HG02870 (cell line): Measurements from ENCODE around the gene TMBIM4.
"Not testable (repeated sequence)": the region's sequence is repeated elsewhere in the genome, so short reads cannot be mapped to it uniquely, and the experiment has no call there.

Experiments used
- ATAC-seq: cut with Tn5 transposase; IDR thresholded peaks from one replicate; pipeline ENCODE4 v1.9.1; 2021; ENCODE audit warnings: mild to moderate bottlenecking, moderate library complexity; ENCODE audit not compliant: unreplicated experiment

TMBIM4 gene, protein sequence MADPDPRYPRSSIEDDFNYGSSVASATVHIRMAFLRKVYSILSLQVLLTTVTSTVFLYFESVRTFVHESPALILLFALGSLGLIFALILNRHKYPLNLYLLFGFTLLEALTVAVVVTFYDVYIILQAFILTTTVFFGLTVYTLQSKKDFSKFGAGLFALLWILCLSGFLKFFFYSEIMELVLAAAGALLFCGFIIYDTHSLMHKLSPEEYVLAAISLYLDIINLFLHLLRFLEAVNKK

DNA sequence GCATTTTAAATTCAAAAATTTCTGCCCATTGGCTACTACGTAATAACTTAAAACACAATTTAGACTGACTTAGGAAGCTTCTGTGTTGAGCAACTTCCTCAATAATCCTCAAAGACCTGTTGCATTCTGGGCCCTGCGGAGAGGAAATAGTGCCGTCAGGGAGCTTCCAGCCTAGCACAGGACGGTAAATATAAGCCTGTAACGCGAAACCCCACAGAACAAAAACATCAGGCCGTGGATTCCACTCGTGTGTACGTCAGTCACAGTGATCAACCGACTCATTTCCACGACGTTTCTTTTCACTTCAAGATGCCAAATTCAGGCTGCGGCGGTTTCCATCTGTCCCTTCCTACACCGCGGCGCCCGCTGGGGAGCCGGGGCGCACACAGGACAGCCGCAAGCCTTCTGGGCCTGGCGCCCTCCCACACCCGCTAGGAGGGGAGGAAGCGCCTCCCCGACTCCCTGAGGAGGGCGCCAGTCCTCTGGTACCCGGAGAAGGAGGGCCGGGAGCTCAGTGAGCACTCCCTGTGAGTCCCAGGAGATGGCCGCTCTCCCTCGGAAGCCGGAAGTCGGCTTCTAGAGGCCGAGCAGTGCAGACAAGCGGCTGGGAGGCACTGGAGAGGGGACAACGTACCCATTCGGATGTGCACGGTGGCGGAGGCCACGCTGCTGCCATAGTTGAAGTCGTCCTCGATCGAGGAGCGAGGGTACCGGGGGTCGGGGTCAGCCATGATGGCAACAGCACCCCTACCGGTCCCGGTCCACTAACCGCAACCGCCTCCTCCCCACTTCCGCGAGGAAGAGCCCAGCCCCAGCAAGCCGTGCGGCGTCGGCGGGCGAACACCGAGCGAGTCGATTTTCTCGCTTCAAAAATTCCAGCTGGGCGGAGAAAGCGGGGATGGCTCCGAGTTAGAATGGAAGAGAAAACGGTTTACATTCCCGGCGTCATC, at the start of gene TMBIM4:
Gene TMBIM4 (minus strand): TSS at position 776 of the 950 bp plus-strand sequence. CDS start 45 bp downstream, at position 731.
- ATAC-seq: peak; percentile 81

DNA sequence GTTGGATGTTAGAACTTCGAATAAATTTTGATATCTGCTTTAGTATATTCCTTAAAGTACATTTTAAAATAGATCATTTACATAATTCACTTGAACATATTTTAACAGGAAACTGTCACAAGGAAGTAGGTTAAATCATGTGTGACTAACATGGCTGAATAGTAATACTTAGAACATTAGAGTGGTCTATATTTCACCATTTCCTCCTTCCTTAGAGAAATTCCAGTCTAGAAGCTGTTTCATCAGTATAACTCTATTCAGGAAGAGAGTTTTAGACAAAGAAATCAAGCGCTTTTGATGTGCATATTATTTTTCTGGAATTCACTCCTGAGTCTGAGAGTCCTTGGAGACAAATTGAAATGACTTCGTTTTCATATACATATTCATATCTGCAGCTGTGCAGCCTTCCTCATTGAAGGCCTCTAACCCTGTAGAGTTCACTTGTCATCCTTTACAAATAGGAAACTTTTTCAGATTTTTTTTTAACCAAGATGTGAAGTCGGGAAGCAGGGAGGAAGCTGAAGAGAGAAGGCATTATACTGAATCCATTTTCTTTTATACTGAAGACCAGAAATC, 47.6 kb upstream of the TMBIM4 start:
- no peak for ATAC-seq

DNA sequence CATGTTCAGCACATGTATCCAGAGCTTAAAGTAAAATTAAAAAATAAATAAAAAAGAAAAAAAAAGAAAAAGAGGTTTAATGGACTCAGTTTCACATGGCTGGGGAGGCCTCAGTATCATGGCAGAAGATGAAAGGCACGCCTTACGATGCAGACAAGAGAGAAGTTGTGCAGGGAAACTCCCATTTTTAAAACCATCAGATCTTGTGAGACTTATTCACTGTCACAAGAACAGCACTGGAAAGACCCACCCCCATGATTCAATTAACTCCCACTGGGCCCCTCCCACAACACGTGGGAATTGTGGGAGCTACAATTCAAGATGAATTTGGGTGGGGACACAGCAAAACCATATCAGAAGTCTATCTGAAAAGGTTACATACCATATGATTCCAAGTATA, 43.2 kb upstream of the TMBIM4 start:
- not testable (repeated sequence) for ATAC-seq

DNA sequence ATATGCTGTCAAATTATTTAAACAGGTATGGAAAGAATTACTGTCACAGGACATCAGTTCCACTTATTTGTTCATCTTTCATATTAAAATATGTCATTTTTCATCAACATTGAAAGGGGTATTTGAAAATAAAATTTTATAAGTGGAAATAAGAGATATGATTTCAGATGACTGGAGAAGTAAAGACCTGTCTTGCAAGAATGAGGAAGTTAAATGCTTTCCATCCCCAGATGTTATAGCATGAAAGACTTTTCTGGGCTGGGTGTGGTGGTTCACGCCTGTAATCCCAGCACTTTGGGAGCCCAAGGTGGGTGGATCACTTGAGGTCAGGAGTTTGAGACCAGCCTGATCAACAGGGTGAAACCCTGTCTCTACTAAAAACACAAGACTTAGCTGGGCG, 41.8 kb upstream of the TMBIM4 start:
- ATAC-seq: not testable (repeated sequence)

DNA sequence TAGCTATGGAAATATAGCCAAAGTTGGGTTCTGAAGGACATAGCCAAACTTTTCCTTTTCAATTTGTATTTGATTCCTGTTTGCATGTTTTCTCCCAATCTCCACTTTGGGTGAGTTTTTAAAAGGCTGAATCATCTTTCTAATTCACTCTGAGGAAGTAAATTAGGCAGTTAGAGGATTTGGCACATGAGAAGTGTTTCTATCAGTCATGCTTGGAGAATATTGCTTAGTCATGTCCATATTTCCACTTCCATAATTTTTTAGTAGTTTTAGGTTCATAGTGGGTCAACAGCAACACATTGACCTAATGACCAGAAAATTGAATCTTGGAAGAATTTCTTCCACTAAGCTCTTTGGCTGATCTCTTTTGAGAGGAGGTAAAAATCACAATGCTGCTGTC, 41.0 kb upstream of the TMBIM4 start:
- ATAC-seq: no peak

DNA sequence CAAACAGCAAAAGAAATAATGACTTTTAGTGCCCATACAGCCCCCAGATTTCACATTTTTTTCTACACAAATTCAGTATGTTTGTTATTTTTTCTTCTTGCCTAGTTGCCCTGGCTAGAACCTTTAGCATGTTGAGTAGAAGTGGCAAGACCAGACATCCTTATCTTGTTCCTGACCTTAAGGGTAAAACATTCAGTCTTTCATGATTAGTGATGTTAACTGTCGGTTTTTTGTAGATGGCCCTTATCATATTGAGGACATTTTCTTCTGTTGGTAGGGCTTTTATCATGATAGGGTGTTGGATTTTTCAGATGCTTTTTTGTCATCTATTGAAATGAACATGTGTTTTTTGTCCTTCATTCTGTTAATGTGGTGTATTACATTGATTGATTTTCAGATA, 36.3 kb upstream of the TMBIM4 start:
- ATAC-seq: no peak

DNA sequence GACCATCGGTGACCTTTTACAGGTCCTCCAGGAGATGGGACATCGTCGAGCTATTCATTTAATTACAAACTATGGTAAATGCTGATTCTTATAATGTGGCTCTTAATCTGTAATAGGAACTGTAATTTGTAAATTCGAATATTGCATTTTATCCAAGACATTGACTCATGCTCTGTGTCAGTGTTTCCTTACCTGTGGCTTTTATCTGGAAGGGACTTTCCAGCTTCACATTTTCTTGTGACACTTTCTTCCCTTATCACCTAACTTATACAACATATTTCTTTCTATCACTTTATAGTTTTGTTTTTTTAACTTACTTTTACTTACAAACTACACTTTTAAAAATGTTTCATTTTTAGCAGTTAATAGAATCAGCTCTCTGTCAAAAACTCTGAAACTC, 34.0 kb upstream of the TMBIM4 start:
- ATAC-seq: no peak

DNA sequence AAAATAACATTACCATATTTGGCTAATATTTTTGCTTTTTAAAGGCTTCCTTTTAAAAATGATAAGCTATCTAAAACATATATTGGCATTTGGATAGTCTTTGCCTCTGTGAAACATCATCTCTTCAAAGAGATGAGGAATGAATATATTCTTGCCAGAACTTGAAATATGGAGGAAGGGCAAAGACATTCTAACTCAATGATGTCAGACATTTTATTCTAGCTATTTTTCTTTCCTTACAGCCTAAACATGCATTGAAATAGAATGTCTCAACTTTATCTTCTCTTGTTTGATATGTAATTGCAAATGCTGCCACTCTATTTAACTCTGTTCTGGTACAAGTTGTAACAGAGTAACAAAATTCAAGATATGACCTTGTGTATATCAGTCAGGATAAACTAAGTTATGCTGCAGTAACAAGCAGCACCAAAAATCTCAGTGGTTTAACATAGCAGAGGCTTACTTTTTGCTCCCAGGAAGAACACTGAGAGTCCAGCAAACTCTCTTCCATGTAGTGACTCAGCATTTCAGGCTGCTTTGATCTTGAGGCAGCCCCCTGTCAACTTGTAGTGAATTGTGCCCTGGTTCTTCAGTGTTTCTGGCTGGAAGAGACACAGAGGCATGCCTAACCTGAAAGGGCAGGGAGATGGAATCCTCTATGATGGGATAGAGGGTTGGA, 30.2 kb upstream of the TMBIM4 start:
- ATAC-seq: no peak

DNA sequence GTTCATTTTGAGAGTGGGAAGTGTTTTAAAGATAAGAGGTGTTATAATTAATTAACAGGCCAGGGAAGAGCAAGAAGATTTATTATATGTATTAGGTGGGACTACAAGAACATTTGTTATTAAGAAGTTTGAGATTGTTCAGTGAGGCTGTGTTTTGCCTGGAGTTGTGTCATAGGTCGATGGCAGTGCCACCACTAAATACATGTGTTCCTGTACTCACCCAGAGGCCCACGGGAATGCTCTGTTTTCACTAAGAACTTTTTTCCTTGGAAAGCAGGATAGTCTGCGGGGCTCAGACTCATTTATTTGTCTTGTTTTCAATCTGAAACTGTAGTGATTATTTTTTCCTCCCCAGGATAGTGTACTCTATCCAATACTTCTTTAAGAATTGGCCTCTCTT, 29.3 kb upstream of the TMBIM4 start:
- ATAC-seq: no peak

DNA sequence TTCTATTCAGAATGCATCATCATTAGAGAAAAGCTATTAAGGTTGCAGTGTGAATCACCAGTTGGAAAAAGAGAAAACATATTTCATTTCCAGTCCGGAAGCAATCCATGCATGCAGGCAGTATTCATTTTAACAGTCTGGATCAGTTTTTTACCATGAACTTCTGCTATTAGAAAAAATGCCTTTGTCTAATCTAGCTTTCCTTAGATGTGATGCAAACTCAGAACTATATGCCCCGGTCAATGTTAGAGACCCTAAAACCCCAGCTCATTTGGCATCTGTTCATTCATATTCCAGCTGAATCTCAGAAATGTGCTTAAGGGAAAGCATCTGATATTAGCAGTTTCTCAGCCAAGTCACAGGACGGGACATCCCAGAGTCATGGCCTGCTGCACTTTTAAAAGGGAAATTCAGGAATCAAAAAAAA, 27.7 kb upstream of the TMBIM4 start:
- no peak for ATAC-seq

DNA sequence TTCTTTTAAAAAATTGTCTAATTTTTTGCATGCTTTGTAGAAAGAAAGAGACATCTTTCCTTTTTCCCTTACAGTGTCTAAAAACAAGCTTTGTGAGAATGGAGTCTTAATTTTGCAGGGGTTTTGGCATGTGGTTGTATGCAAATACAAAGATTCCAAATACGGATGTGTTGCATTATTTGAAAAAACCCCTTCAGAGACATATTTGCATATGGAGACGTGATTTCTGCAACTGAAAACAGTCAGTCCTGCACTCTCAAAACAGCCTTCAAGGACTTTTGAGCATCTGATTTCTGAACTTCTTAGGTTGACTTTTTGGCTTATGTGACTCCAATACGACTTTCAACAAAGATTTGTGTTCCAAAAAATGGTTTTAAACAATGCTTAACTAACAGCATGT, 27.0 kb upstream of the TMBIM4 start:
- peak; percentile 90 for ATAC-seq

DNA sequence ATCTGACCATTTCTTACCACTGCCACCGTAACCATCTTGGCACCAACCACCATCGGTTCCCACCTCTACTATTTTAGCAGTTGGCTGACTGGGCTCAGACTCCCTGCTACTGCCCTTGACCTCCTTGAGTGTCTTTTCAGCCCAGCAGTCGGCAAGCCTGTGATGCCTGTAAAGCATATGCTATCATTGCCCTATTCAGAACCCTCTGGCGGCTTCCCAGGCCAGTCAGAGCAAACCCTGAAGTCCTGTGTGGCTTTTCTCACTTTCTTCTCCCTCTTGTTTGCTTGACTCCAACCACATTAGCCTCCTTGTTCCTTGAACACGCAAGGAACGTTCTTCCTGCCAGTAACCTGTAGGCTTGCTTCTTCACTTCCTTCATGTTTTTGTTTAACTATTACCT, 25.4 kb upstream of the TMBIM4 start:
- no peak for ATAC-seq

DNA sequence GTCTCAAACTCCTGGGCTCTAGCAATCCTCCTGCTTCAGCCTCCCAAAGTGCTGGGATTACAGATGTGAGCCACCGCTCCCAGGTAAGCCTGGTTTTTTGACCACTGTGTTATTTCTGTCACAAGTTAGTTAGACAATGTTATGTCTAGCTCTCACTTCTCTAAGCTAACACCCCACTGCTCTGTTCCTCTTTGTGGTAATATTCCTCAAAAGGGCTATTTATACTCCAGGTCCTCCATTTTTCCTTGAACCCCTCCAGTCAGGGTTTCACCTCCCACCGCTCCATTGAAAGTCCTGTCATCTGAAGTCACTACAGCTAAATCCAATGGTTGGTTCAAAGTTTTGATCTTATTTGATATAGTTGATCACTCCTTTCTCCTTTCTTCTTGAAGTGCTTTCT, 24.3 kb upstream of the TMBIM4 start:
- ATAC-seq: no peak

DNA sequence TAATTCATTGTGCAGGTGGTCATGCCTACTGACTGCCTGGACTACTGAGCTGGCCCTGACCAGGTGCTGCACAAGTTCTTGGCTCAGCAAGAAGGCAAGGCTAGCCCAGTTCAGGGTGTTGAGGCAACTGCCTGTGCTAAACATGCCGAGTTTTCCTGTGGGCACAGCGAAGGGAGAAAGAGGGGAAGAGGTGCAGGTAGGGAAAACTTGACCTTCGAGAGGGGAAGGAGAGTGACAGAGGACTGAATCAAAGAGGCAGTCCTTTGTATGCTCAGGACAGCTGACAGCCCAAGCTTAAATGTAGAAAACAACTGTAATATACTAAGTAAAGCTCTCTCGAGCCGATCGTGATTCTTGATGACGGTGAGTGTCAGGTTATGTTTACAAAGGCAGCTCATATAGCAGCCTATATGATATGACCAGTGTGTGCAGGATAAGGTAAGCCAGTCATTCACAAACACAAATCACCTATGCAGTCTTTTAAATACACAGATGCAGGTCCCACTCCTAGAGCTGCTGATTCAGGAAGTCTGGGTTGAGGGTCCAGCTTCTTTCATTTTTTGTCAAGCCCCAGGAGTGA, 21.8 kb upstream of the TMBIM4 start:
- ATAC-seq: no peak

DNA sequence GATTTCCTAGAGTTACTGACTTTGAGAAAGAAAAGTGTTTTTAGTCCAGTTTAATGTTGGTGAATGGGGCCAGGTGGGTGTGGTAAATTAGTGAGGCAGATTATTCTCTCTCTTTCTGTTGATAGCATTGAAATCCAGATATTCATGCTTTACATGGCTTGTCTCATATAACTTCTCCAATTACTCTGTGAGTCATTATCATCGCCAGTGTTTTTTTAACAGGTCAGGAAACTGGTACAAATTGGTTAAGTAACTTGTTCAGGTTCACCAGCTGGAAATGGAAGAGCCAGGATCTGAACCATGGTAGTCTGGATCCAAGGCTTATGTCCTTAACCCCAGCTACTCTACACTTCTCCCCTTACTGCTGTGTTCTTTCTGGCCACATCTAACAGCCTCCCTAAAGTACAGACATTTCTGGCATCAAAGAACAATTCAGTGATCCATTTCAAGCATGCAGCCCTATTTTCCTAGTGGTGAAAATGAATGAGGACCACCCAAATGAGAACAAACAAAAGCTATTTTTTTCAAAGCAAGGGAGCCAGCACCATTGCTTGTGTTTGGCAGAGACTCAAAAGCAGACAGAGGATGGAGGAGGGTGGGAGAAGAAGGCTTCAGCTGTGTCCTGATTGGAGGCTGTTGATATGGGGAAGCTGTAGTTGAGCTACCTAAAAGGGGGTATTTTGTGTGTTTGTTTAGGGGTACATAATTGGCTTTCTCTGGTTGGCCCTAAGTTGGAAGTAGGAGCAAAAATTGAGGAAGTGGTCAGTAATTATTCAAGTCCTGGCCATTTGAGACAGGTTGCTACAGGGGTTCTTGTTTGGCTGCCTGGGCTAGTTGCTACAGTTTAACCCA, 20.9 kb upstream of the TMBIM4 start:
- ATAC-seq: no peak

DNA sequence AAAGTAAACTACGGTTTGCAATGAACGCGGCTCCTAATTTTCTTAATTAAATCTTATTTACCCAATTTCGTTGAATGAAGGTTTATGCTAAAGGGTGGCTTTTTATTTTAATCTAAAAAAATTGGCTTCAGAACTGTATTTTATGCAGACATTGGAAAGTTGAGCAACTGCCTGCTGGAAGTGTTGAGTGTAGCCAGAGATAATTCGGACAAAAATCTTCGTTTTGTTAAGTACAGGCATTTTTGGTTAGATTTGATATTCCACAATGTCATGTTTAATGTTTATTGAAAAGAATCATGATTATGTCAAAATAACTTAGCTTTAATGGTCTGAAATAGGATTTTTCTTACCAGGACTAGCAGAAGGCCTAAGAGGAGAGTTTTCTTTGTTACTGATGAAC, 20.1 kb upstream of the TMBIM4 start:
- ATAC-seq: no peak

DNA sequence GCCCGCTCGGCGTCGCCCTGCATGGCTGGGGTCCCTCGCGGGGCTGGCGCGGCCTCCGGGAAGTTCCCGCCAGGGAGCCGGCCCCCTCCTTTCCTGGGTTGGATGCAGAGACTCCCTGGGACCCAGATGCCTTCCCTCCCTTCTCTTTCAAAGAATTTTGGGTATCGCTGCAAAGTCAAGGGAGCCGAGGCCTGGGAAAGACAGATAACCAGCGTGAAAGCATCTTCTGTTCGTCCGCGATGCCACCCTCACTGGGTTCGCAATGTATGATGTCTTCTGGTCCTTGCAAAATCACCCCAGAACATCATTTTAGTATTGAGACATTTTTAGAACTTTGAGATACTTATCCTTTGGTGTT, 19.7 kb upstream of the TMBIM4 start:
- peak; percentile 4 for ATAC-seq

DNA sequence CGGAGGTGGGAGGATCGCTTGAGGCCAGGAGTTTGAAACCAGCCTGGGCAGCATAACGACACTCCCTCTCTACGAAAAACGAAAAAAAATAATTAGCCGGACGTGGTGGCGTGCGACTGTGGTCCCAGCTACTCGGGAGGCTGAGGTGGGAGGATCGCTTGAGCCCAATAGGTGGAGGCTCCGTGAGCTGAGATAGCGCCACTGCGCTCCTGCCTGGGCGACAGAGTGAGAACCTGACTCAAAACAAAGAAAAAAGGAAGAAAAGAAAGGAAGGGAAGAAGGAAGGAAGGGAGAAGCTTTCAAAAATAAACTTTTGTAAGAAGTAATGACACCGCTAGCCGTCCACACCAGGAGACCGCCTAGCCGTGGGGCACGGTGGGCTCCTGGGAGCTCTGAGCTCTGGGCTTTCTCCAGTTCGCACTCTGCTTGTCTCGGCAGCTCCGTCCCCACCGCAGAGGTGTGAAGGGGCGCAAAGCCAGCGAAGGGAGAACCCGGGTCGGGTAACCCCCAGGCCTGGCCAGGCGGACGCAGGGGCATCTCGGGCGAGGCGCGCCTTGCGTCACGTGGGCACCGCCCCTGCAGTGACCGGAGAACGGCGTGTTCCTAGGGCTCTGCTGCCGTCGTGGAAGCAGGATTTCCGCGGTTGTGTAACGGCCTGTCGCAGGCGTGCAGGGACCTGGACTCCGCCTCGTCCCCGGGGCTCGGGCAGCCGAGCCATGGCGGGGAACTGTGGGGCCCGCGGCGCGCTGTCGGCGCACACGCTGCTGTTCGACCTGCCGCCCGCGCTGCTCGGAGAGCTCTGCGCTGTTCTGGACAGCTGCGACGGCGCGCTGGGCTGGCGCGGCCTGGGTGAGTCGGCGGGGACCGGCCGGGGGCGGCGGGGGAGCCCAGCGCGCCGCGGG, 19.0 kb upstream of the TMBIM4 start, which contains the start of gene IRAK3:
Gene IRAK3 (plus strand): TSS at position 631 of the 902 bp plus-strand sequence. CDS start 86 bp downstream, at position 717.
- ATAC-seq: peak; percentile 56

DNA sequence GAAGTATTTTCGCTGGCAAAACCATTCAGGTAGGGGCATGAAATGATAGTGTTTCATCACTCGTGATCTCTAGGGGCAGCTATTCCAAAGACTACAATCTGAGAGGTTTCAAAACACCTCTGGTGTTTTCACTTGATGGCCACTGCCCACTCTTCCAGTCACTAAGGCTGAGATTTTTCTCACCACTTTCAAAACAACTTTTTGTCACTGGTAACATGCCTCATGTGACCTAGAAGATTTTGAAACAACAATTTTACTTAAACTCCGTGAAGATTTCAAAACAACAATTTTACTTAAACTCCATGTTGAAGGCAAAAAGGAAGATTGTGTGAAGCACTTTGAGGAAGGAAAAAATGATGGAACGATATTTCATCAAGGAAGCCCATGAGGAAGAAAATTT, 18.0 kb upstream of the TMBIM4 start:
- ATAC-seq: no peak
